Measurements from ENCODE around the gene NET1. TPM values are rescaled to one million over a fixed set of nuclear protein-coding genes. Genes with fewer than 3 reads are reported as not detected.
"Not testable (repeated sequence)": the region's sequence is repeated elsewhere in the genome, so short reads cannot be mapped to it uniquely, and the experiment has no call there.

The NET1 gene
- polyA plus RNA-seq (ENCODE audit: insufficient read length in 3 of 3): 100 to 1,000 TPM; 126 to 153 (median 144) TPM

DNA sequence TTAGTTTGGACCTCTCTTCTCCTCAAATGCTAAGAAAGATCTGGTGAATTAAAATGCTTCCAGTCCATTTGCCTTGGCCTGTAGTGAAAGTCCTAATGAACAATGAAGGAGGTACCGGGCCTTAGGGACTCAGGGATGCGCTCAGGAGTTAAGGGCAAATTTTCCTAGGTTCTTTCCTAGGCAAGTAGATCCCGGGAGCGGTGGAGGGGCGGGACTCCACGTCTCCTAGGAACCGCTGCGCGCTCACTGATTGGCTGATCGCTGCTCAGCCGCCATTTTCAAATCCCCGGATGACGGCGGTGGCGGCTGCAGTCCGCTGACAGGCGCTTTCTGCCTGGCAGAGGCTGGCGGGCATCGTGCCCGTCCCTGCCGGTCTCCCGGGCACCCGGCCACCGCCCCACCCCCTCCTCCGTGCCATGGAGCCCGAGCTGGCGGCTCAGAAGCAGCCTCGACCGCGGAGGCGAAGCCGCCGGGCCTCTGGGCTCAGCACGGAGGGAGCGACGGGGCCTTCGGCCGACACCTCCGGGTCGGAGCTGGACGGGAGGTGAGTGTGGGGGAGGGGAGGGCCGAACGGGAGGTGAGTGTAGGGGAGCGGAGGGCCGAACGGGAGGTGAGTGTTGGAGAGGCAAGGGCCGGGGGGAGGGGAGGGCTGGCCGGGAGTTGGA, at the start of gene NET1:
NET1 (plus strand) TSS at position 281 of the 665 bp plus-strand sequence; CDS start at position 417, 136 bp downstream.
- DNase-seq (ENCODE audit: low read depth in 3 of 3, low spot score in 2 of 3): peak; percentile 75 to 80 (median 78)

- no peak for DNase-seq (ENCODE audit: low read depth in 3 of 3, low spot score in 2 of 3)
Measured at GRCh38 chr10:5362873-5363272, 49.5 kb upstream of the NET1 start.

GRCh38 chr10:5364374-5364773, 48.0 kb upstream of the NET1 start:
- no peak for DNase-seq (ENCODE audit: low read depth in 3 of 3, low spot score in 2 of 3)

GRCh38 chr10:5364890-5365338, 47.4 kb upstream of the NET1 start, which contains the start of gene UCN3:
TSS of gene UCN3 (plus strand) at chr10:5364966. CDS start at chr10:5373721, 8,755 bp downstream.
- DNase-seq (ENCODE audit: low read depth in 3 of 3, low spot score in 2 of 3): no peak

DNA sequence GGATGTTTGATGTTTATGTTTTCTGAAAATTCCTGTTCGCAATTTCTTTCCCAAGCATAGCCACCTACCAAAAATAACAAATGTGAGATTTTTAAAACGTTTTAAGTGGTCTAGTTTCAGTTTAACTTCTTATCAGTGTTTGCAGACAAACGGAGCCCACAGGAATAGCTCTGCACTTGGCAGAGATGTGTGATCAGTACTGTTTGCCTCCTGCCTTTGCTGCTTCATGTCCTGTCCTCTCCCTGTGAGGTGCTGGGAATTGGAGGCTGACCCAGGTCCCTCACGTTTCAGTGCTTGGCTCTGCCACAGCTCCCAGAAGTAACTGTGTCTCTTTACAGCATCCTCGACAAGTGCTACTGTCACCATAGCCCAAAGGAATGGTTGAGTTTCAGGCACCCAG, 46.4 kb upstream of the NET1 start:
- no peak for DNase-seq (ENCODE audit: low read depth in 3 of 3, low spot score in 2 of 3)

DNA sequence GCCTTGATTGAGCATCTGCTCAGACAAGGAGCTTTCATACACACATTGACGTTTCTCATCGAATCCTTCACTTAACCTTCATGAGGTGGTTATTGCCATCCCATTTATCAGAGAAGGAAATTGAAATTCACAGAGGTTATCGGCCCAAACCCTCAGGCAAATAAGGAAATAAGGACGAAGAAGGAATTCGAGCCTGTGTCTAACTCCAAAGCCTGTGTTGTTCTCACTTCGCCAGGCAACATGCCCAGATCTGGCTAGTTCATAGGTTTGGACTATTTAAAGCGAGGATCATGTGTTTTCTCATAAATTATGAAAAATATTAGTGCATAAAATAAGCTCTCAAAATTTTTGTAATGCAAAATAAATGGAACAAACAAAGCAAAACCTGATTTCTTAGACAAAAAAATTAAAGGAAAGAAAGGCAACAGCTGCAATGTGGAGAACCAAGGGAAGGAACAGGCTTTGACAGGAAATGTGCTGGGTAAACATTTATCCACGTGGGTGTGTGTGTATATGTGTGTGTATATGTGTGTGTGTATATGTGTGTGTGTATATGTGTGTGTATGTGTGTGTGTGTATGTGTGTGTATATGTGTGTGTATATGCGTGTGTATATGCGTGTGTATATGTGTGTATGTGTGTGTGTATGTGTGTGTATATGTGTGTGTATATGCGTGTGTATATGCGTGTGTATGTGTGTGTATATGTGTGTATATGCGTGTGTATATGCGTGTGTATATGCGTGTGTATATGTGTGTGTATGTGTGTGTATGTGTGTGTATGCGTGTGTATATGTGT, 42.8 kb upstream of the NET1 start:
- DNase-seq (ENCODE audit: low read depth in 3 of 3, low spot score in 2 of 3): no peak

DNA sequence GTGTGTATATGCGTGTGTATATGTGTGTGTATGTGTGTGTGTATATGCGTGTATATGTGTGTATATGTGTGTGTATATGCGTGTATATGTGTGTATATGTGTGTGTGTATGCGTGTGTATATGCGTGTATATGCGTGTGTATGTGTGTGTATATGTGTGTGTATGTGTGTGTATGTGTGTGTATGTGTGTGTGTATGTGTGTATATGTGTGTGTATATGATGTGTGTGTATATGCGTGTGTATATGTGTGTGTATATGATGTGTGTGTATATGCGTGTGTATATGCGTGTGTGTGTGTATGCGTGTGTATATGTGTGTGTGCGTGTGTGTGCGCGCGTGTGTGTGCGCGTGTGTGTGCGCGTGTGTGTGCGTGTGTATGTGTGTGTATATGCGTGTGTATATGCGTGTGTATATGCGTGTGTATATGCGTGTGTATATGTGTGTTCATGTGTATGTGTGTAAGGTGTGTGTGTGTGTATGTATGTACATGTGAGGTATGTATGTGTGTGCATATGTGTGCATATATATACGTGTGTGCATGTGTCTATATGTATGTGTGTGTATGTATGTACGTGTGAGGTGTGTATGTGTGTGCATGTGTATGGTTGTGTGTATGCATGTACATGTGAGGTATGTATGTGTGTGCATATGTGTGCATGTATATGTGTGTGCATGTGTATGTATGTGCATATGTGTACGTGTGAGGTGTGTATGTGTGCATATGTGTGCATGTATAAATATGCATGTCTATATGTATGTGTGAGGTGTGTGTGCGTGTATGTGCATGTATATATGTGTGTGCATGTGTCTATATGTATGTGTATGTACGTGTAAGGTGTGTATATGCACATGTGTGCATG, 41.6 kb upstream of the NET1 start:
- no peak for DNase-seq (ENCODE audit: low read depth in 3 of 3, low spot score in 2 of 3)

GRCh38 chr10:5373307-5373706, 39.0 kb upstream of the NET1 start:
- DNase-seq (ENCODE audit: low read depth in 3 of 3, low spot score in 2 of 3): no peak

GRCh38 chr10:5373891-5374611, 38.3 kb upstream of the NET1 start:
- DNase-seq (ENCODE audit: low read depth in 3 of 3, low spot score in 2 of 3): no peak

GRCh38 chr10:5376450-5376849, 35.9 kb upstream of the NET1 start:
- no peak for DNase-seq (ENCODE audit: low read depth in 3 of 3, low spot score in 2 of 3)

GRCh38 chr10:5379202-5379601, 33.2 kb upstream of the NET1 start:
- DNase-seq (ENCODE audit: low read depth in 3 of 3, low spot score in 2 of 3): not testable (repeated sequence)

- not testable (repeated sequence) for DNase-seq (ENCODE audit: low read depth in 3 of 3, low spot score in 2 of 3)
Measured at GRCh38 chr10:5380395-5380794, 32.0 kb upstream of the NET1 start.

- no peak for DNase-seq (ENCODE audit: low read depth in 3 of 3, low spot score in 2 of 3)
Measured at GRCh38 chr10:5381187-5381586, 31.2 kb upstream of the NET1 start.

DNA sequence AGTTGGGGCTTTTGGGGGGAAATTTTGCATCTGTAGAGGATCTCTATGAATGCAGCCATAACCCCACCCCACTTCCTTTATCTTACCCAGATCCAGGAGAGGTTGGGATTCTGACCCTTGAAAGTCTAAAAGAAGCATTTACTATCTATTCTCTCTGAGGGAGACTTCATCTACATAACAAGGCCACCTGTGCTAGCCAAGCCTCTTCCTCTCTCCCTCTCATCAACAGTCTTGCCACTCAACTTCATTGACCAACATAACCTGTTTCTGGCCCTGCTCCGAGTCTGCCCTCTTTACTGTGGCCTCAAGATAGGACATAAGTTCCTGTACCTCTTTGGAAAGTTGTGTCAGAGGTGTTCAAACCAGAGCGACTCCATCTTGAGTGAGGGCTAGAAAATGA, 27.1 kb upstream of the NET1 start:
- DNase-seq (ENCODE audit: low read depth in 3 of 3, low spot score in 2 of 3): no peak

- DNase-seq (ENCODE audit: low read depth in 3 of 3, low spot score in 2 of 3): no peak
Measured at GRCh38 chr10:5387169-5387568, 25.2 kb upstream of the NET1 start.

DNA sequence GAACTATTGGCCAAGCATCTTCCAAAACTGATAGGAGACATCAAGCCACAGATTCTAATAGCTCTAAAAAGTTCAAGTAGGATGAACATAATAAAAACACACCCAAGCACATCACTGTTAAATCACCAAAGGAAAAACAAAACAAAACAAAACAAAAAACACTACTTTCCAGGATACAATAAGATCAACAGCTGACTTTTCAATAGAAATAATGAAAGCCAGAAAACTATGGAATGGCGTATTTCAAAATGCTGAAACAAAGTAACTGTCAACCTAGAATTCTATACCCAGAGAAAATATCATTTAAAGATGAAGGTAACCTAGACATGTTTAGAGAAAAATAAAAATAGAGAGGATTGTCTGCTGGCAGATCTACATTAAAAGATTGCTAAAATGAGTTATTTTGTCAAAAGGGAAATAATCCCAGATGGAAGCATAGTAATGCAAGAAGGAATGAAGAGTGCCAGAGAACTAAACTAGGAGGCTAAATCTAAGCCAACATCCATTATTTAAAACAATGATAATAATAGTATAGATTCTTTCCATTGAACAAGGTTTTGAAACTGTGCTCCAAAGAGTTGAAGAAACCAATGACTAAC, 21.7 kb upstream of the NET1 start:
- DNase-seq (ENCODE audit: low read depth in 3 of 3, low spot score in 2 of 3): no peak

DNA sequence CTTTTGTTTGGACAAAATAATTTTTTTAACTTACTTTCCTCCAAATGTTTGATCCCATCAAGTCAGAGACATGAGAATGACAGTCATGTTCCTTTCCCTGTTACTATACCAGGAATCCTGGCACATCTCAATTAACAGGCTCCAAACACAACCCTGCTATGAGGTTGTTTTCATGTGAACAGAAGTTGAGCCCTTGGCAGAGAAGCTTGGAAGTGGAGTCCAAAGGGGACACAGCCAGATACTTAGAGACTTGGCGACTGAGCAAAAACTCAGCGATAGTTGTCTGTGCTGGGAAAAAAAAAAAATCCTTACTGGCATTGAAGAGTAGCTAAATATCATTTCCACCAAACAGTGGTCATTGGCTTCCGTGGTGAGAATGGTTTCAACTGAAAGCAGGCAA, 20.6 kb upstream of the NET1 start:
- no peak for DNase-seq (ENCODE audit: low read depth in 3 of 3, low spot score in 2 of 3)

DNA sequence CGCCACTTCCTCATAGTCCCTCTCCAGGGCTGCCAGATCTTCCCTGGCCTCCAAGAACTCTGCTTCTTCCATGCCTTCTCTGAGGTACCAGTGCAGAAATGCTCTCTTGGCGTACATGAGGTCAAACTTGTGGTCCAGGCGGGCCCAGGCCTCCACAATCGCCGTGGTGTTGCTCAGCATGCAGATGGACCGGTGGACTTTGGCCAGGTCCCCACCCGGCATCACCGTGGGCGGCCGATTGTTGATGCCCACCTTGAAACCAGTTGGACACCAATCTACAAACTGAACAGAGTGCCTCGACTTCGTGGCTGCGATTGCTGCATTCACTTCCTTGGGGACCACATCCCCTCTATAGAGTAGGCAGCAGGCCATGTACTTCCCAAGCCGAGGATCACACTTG, 18.8 kb upstream of the NET1 start:
- DNase-seq (ENCODE audit: low read depth in 3 of 3, low spot score in 2 of 3): no peak

GRCh38 chr10:5395168-5395567, 17.2 kb upstream of the NET1 start:
- no peak for DNase-seq (ENCODE audit: low read depth in 3 of 3, low spot score in 2 of 3)
